H9 (cell line): ENCODE measurements around the gene GPR108. TPM values are rescaled to one million over a fixed set of nuclear protein-coding genes. Genes with fewer than 3 reads are reported as not detected.

ENCODE experiments used
- DNase-seq: peaks from one replicate; pipeline ENCODE4 v3.0.0-alpha.2; 2017
- H2AFZ ChIP-seq: one replicate; pipeline ENCODE4 v1.6.1; 2013; ENCODE audit warnings: mild to moderate bottlenecking, low read length, control low read depth, moderate library complexity
- H2AK5ac ChIP-seq: 2 replicates; pipeline ENCODE4 v1.6.1; 2013; ENCODE audit warnings: low read length, control low read depth, mixed read lengths; ENCODE audit not compliant: insufficient read length
- H2BK120ac ChIP-seq: one replicate; pipeline ENCODE4 v1.6.1; 2013; ENCODE audit warnings: low read depth, mild to moderate bottlenecking, low read length, control low read depth, inconsistent platforms; ENCODE audit not compliant: poor library complexity, severe bottlenecking
- H2BK12ac ChIP-seq: 2 replicates; pipeline ENCODE4 v1.6.1; 2013; ENCODE audit warnings: low read length, control low read depth, mixed read lengths, low read depth; ENCODE audit not compliant: insufficient read length
- H2BK15ac ChIP-seq: 2 replicates; pipeline ENCODE4 v1.6.1; 2013; ENCODE audit warnings: low read depth, low read length, control low read depth
- H2BK20ac ChIP-seq: one replicate; pipeline ENCODE4 v1.6.1; 2013; ENCODE audit warnings: low read depth, mild to moderate bottlenecking, low read length, control low read depth, inconsistent platforms; ENCODE audit not compliant: poor library complexity, severe bottlenecking
- H2BK5ac ChIP-seq: 2 replicates; pipeline ENCODE4 v1.6.1; 2013; ENCODE audit warnings: low read length, control low read depth, mixed read lengths; ENCODE audit not compliant: insufficient read length
- H3K14ac ChIP-seq: 2 replicates; pipeline ENCODE4 v1.6.1; 2013; ENCODE audit warnings: low read length, control low read depth; ENCODE audit not compliant: insufficient read depth
- H3K18ac ChIP-seq: 2 replicates; pipeline ENCODE4 v1.6.1; 2013; ENCODE audit warnings: low read depth, mild to moderate bottlenecking, mixed read lengths, low read length, control low read depth; ENCODE audit not compliant: insufficient read length
- H3K23ac ChIP-seq: 2 replicates; pipeline ENCODE4 v1.6.1; 2013; ENCODE audit warnings: low read length, control low read depth, mixed read lengths, low read depth; ENCODE audit not compliant: insufficient read length
- H3K23me2 ChIP-seq: 2 replicates; pipeline ENCODE4 v1.6.1; 2013; ENCODE audit warnings: low read depth, mild to moderate bottlenecking, mixed read lengths, low read length, control low read depth; ENCODE audit not compliant: insufficient read length, poor library complexity, severe bottlenecking
- H3K27ac ChIP-seq: 2 replicates; pipeline ENCODE4 v1.5.1; 2013; ENCODE audit warnings: low read length, control low read depth, mixed read lengths, low read depth; ENCODE audit not compliant: insufficient read length
- H3K27me3 ChIP-seq: 2 replicates; pipeline ENCODE4 v1.6.1; 2013; ENCODE audit warnings: low read length, control low read depth, inconsistent platforms; ENCODE audit not compliant: insufficient read depth
- H3K4ac ChIP-seq: 2 replicates; pipeline ENCODE4 v1.6.1; 2013; ENCODE audit warnings: low read depth, mild to moderate bottlenecking, control low read depth, inconsistent platforms, low read length, moderate library complexity
- H3K4me1 ChIP-seq: 2 replicates; pipeline ENCODE4 v1.6.1; 2013; ENCODE audit warnings: low read length, control low read depth, inconsistent platforms; ENCODE audit not compliant: insufficient read depth
- H3K4me2 ChIP-seq: 2 replicates; pipeline ENCODE4 v1.6.1; 2013; ENCODE audit warnings: low read length, control low read depth, mixed read lengths; ENCODE audit not compliant: insufficient read length, insufficient read depth
- H3K56ac ChIP-seq: 2 replicates; pipeline ENCODE4 v1.6.1; 2013; ENCODE audit warnings: low read depth, mild to moderate bottlenecking, mixed read lengths, low read length, control low read depth; ENCODE audit not compliant: insufficient read length
- H3K79me1 ChIP-seq: 2 replicates; pipeline ENCODE4 v1.6.1; 2013; ENCODE audit warnings: low read depth, mild to moderate bottlenecking, moderate library complexity, low read length, control low read depth, inconsistent platforms; ENCODE audit not compliant: insufficient read depth, poor library complexity, severe bottlenecking
- H3K79me2 ChIP-seq: 2 replicates; pipeline ENCODE4 v1.6.1; 2013; ENCODE audit warnings: low read length, control low read depth, inconsistent platforms; ENCODE audit not compliant: insufficient read depth
- H3K9ac ChIP-seq: 2 replicates; pipeline ENCODE4 v1.6.1; 2013; ENCODE audit warnings: low read length, control low read depth, mixed read lengths; ENCODE audit not compliant: insufficient read length; ENCODE audit errors: extremely low read depth
- H3K9me3 ChIP-seq: one replicate; pipeline ENCODE4 v1.6.1; 2013; ENCODE audit warnings: low read depth, low read length, inconsistent platforms; ENCODE audit not compliant: control insufficient read depth
- H3T11ph ChIP-seq: one replicate; pipeline ENCODE4 v1.6.1; 2013; ENCODE audit warnings: mild to moderate bottlenecking, low read length, control low read depth, inconsistent platforms
- H4K20me1 ChIP-seq: one replicate; pipeline ENCODE4 v1.6.1; 2013; ENCODE audit not compliant: control insufficient read depth, insufficient read length, insufficient read depth
- H4K5ac ChIP-seq: 2 replicates; pipeline ENCODE4 v1.6.1; 2013; ENCODE audit warnings: low read depth, mild to moderate bottlenecking, mixed read lengths, low read length, control low read depth; ENCODE audit not compliant: insufficient read length
- H4K8ac ChIP-seq: replicated peaks from 2 replicates; pipeline ENCODE4 v1.6.1; 2013; ENCODE audit warnings: low read length, control low read depth, mixed read lengths, low read depth; ENCODE audit not compliant: insufficient read length
- H4K91ac ChIP-seq: 2 replicates; pipeline ENCODE4 v1.6.1; 2013; ENCODE audit warnings: low read depth, mild to moderate bottlenecking, moderate library complexity, mixed read lengths, low read length, control low read depth; ENCODE audit not compliant: insufficient read length
- H3K27ac Mint-ChIP-seq, 3 experiments: 2 replicates in 2 of 3; 3 replicates in 1 of 3; pipeline ENCODE4 v1.8.0; 2020 to 2021; ENCODE audit warnings: mixed read lengths in 3 of 3, mild to moderate bottlenecking in 1 of 3, moderate library complexity in 1 of 3
- H3K27me3 Mint-ChIP-seq: 2 replicates; pipeline ENCODE4 v1.8.0; 2021; ENCODE audit warnings: low read depth, mild to moderate bottlenecking, moderate library complexity, mixed read lengths
- H3K36me3 Mint-ChIP-seq, 3 experiments: 2 replicates in 2 of 3; 3 replicates in 1 of 3; pipeline ENCODE4 v1.8.0; 2020 to 2021; ENCODE audit warnings: low read depth in 3 of 3, mixed read lengths in 3 of 3; ENCODE audit not compliant: insufficient read depth in 1 of 3
- H3K4me1 Mint-ChIP-seq, 2 experiments: 2 replicates each; pipeline ENCODE4 v1.8.0; 2020; ENCODE audit warnings: mixed read lengths in 2 of 2
- H3K4me3 Mint-ChIP-seq, 2 experiments: 2 replicates in 1 of 2; 3 replicates in 1 of 2; pipeline ENCODE4 v1.8.0; 2020 to 2021; ENCODE audit warnings: mild to moderate bottlenecking in 2 of 2, mixed read lengths in 2 of 2, moderate library complexity in 1 of 2
- H3K9me3 Mint-ChIP-seq, 2 experiments: 2 replicates in 1 of 2; 3 replicates in 1 of 2; pipeline ENCODE4 v1.8.0; 2020; ENCODE audit warnings: mild to moderate bottlenecking in 2 of 2, mixed read lengths in 2 of 2, moderate library complexity in 1 of 2
- WGBS: extraction: QIAGEN DNeasy Blood & Tissue Kit; methylation state at CpG from one replicate; pipeline ENCODE4 v1.1.7; 2013; ENCODE audit warnings: missing lambda C conversion rate, low lambda C conversion rate, mixed read lengths; ENCODE audit not compliant: insufficient read length; ENCODE audit errors: extremely low coverage; 5-methylcytosine and 5-hydroxymethylcytosine counted together
- total RNA-seq: library from RNA; stranded (reverse); gene quantifications from 2 replicates; pipeline ENCODE4 v1.2.1, GENCODE V29; 2021
- TF ChIP-seq, protein P1 (sequence below): fragments of 200-600 bp; sonication (generic); conservative IDR thresholded peaks from 3 replicates; pipeline ENCODE4 v1.8.0; 2021; ENCODE audit warnings: antibody characterized with exemption, mild to moderate bottlenecking

Gene GPR108
- total RNA-seq, 1 experiment from 2014 or later: 38.2 TPM

DNA sequence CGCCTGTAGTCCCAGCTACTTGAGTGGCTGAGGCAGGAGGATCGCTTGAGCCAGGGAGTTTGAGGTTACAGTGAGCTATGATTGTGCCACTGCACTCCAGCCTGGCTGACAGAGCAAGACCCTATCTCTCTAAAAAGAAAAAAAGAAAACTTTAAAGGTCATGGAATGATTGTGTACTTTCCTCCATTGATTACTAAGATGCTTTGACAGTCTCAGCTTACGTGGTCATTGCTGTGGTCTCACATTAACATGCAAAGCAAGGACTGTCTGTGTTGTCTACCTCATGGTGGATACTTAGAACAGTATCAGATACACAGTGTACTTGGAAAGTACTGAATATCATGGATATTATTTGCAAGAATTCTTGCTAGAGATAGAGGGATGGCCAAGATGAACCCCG, 53.4 kb downstream of the GPR108 start:
- no peak overlapping the region for H3K4me2 ChIP-seq
- TF ChIP-seq, protein P1, sequence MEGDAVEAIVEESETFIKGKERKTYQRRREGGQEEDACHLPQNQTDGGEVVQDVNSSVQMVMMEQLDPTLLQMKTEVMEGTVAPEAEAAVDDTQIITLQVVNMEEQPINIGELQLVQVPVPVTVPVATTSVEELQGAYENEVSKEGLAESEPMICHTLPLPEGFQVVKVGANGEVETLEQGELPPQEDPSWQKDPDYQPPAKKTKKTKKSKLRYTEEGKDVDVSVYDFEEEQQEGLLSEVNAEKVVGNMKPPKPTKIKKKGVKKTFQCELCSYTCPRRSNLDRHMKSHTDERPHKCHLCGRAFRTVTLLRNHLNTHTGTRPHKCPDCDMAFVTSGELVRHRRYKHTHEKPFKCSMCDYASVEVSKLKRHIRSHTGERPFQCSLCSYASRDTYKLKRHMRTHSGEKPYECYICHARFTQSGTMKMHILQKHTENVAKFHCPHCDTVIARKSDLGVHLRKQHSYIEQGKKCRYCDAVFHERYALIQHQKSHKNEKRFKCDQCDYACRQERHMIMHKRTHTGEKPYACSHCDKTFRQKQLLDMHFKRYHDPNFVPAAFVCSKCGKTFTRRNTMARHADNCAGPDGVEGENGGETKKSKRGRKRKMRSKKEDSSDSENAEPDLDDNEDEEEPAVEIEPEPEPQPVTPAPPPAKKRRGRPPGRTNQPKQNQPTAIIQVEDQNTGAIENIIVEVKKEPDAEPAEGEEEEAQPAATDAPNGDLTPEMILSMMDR: no peak
- Mint-ChIP-seq H3K27ac (no peak overlapping the region), H3K4me1 (no peaks in the 10 kb centered on the region), H3K9me3 (peaks cover 2 to 52% of the 10 kb centered on the region in 2 experiments; a peak in 4 of 5 replicates), H3K27me3 (peaks cover 20% of the 10 kb centered on the region), H3K36me3 (peaks cover 0 to 15% (median 0%) of the 10 kb centered on the region in 3 experiments; a peak in 5 of 7 replicates), H3K4me3 (no peak overlapping the region)
- no peaks in the 10 kb centered on the region for H3K27me3 ChIP-seq
- no peaks in the 10 kb centered on the region for H3K23me2 ChIP-seq
- no CpG with 5 or more reads among the region's 4 CpGs for WGBS
- H3K79me1 ChIP-seq: no peaks in the 10 kb centered on the region
- no peaks in the 10 kb centered on the region for H3K4me1 ChIP-seq
- H3K23ac ChIP-seq: no peak overlapping the region
- no peak overlapping the region for H2BK15ac ChIP-seq
- no peak overlapping the region for H2BK12ac ChIP-seq
- no peak overlapping the region for H3K27ac ChIP-seq
- H4K8ac ChIP-seq: no peak overlapping the region
- H4K20me1 ChIP-seq: no peaks in the 10 kb centered on the region
- no peak overlapping the region for H3K14ac ChIP-seq
- no peak overlapping the region for H2AK5ac ChIP-seq
- no peak overlapping the region for H3K18ac ChIP-seq
- no peak overlapping the region for H2BK120ac ChIP-seq
- no peak overlapping the region for H4K5ac ChIP-seq
- H3K4ac ChIP-seq: no peak overlapping the region
- no peak overlapping the region for H3K9ac ChIP-seq
- H3K9me3 ChIP-seq: no peaks in the 10 kb centered on the region
- H3T11ph ChIP-seq: no peak overlapping the region
- H2AFZ ChIP-seq: no peak overlapping the region
- no peak overlapping the region for H2BK5ac ChIP-seq
- no peak overlapping the region for H4K91ac ChIP-seq
- no peak for DNase-seq
- no peak overlapping the region for H3K56ac ChIP-seq
- no peak overlapping the region for H2BK20ac ChIP-seq
- H3K79me2 ChIP-seq: no peaks in the 10 kb centered on the region
